Mesendoderm (in vitro differentiated cells): ENCODE results near the gene TNFAIP8L1.

Experiments
- DNase-seq: peaks from one replicate; pipeline ENCODE4 v3.0.0; 2013
- H2AK5ac ChIP-seq: 2 replicates; pipeline ENCODE4 v1.6.1; 2013; ENCODE audit warnings: low read length, inconsistent platforms
- H2BK120ac ChIP-seq: 2 replicates; pipeline ENCODE4 v1.6.1; 2013; ENCODE audit warnings: low read depth, mild to moderate bottlenecking, low read length, moderate library complexity, mixed read lengths
- H2BK15ac ChIP-seq: replicated peaks from 2 replicates; pipeline ENCODE4 v1.6.1; 2013; ENCODE audit warnings: low read depth, mild to moderate bottlenecking, moderate library complexity
- H2BK5ac ChIP-seq: 2 replicates; pipeline ENCODE4 v1.6.1; 2013; ENCODE audit warnings: low read length, inconsistent platforms
- H3K18ac ChIP-seq: 2 replicates; pipeline ENCODE4 v1.6.1; 2013; ENCODE audit warnings: mild to moderate bottlenecking, low read length, mixed read lengths
- H3K23ac ChIP-seq: one replicate; pipeline ENCODE4 v1.6.1; 2013; ENCODE audit warnings: low read length
- H3K27ac ChIP-seq: 2 replicates; pipeline ENCODE4 v1.5.1; 2013; ENCODE audit warnings: low read depth, mild to moderate bottlenecking, inconsistent platforms, low read length, moderate library complexity
- H3K27me3 ChIP-seq: 2 replicates; pipeline ENCODE4 v1.6.1; 2013; ENCODE audit warnings: low read length, control low read depth, mild to moderate bottlenecking, inconsistent platforms; ENCODE audit not compliant: insufficient read depth, poor library complexity
- H3K36me3 ChIP-seq: 2 replicates; pipeline ENCODE4 v1.6.1; 2013; ENCODE audit warnings: low read length, inconsistent platforms; ENCODE audit not compliant: control insufficient read depth, insufficient read depth
- H3K4ac ChIP-seq: one replicate; pipeline ENCODE4 v1.6.1; 2013; ENCODE audit warnings: low read depth, mild to moderate bottlenecking, low read length, moderate library complexity
- H3K4me1 ChIP-seq: 2 replicates; pipeline ENCODE4 v1.6.1; 2013; ENCODE audit warnings: low read depth, low read length, inconsistent platforms; ENCODE audit not compliant: control insufficient read depth
- H3K4me2 ChIP-seq: 2 replicates; pipeline ENCODE4 v1.6.1; 2013; ENCODE audit warnings: low read length
- H3K4me3 ChIP-seq: 2 replicates; pipeline ENCODE4 v1.5.1; 2013; ENCODE audit warnings: mild to moderate bottlenecking, low read length
- H3K56ac ChIP-seq: one replicate; pipeline ENCODE4 v1.6.1; 2013; ENCODE audit warnings: low read length
- H3K79me1 ChIP-seq: 2 replicates; pipeline ENCODE4 v1.6.1; 2013; ENCODE audit warnings: low read length, inconsistent platforms
- H3K79me2 ChIP-seq: 2 replicates; pipeline ENCODE4 v1.6.1; 2013; ENCODE audit warnings: mild to moderate bottlenecking, low read length; ENCODE audit not compliant: control insufficient read depth, insufficient read depth
- H3K9ac ChIP-seq: 2 replicates; pipeline ENCODE4 v1.6.1; 2013; ENCODE audit warnings: low read length, inconsistent platforms
- H4K5ac ChIP-seq: one replicate; pipeline ENCODE4 v1.6.1; 2013; ENCODE audit warnings: low read length
- H4K8ac ChIP-seq: one replicate; pipeline ENCODE4 v1.6.1; 2013; ENCODE audit warnings: low read depth, mild to moderate bottlenecking, control low read depth, low read length, moderate library complexity
- WGBS: extraction: QIAGEN DNeasy Blood & Tissue Kit; methylation state at CpG from one replicate; pipeline ENCODE4 v1.1.7; 2013; ENCODE audit warnings: low lambda C conversion rate, missing lambda C conversion rate; ENCODE audit not compliant: insufficient coverage; ENCODE audit errors: extremely low coverage; 5-methylcytosine and 5-hydroxymethylcytosine counted together

The TNFAIP8L1 gene

DNA sequence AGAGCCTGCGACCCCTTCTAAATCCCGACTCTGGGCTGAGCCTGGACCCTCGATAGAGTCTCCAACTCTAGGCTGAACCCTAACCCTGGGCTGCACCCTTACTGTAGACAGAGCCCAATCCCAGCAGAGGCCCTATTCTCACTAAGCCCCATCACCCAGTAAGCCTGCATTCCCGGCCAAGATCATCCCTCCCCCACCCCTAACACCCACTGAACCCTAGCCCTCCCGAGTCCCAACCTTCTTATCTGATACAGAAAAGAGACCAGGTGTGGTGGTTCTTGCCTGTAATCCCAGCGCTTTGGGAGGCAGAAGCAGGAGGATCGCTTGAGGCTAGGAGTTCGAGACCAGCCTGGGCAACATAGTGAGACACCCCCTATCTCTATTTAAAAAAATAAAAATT is 2.6 kb upstream of the TNFAIP8L1 start:
- Histone ChIP-seq H3K56ac (peak overlapping the region; percentile 84), H3K18ac (peak overlapping the region; percentile 28), H2BK15ac (no peak overlapping the region), H2BK120ac (no peak overlapping the region), H3K9ac (peak overlapping the region; percentile 72), H2AK5ac (no peak overlapping the region), H3K4me1 (peaks cover 6% of the 10 kb centered on the region), H3K27me3 (no peaks in the 10 kb centered on the region), H3K23ac (no peak overlapping the region), H3K27ac (no peak overlapping the region), H3K36me3 (no peaks in the 10 kb centered on the region), H3K4me3 (no peak overlapping the region), H4K8ac (no peak overlapping the region), H4K5ac (no peak overlapping the region), H3K79me1 (no peaks in the 10 kb centered on the region), H3K4ac (no peak overlapping the region), H3K79me2 (no peaks in the 10 kb centered on the region), H2BK5ac (no peak overlapping the region), H3K4me2 (no peak overlapping the region)
- WGBS: no CpG with 5 or more reads among the region's 8 CpGs
- no peak for DNase-seq

DNA sequence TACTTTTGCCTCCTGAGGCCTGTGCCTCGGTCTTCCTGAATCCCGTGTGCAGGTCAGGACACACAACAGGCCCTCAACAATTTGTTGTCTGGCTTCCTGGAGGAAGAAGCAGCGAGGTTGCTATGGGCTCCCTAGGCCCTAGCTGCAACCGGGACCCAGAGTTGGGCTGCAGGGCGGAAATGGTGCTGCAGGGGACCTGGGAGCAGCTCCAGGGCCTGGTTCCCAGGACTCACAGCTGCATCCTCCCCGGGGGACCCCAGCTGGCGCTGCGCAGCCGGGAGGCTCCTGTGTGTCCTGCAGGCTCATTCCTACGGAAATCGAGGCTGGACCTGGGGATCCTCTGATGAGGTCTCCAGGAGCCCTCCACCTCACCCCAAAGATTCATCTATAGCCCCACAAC is 999 bp upstream of the TNFAIP8L1 start:
- H3K4ac ChIP-seq: peak overlapping the region; percentile 49
- peak overlapping the region; percentile 43 for H3K18ac ChIP-seq
- no peak overlapping the region for H4K8ac ChIP-seq
- no peaks in the 10 kb centered on the region for H3K36me3 ChIP-seq
- H3K79me1 ChIP-seq: no peaks in the 10 kb centered on the region
- H2BK5ac ChIP-seq: no peak overlapping the region
- H2BK120ac ChIP-seq: no peak overlapping the region
- no CpG with 5 or more reads among the region's 11 CpGs for WGBS
- H2BK15ac ChIP-seq: no peak overlapping the region
- H3K4me3 ChIP-seq: no peak overlapping the region
- peaks cover 6% of the 10 kb centered on the region for H3K4me1 ChIP-seq
- H4K5ac ChIP-seq: peak overlapping the region; percentile 71
- no peak overlapping the region for H3K4me2 ChIP-seq
- no peak overlapping the region for H2AK5ac ChIP-seq
- H3K9ac ChIP-seq: no peak overlapping the region
- no peak for DNase-seq
- H3K79me2 ChIP-seq: no peaks in the 10 kb centered on the region
- no peaks in the 10 kb centered on the region for H3K27me3 ChIP-seq
- H3K27ac ChIP-seq: no peak overlapping the region
- no peak overlapping the region for H3K23ac ChIP-seq
- peak overlapping the region; percentile 67 for H3K56ac ChIP-seq

DNA sequence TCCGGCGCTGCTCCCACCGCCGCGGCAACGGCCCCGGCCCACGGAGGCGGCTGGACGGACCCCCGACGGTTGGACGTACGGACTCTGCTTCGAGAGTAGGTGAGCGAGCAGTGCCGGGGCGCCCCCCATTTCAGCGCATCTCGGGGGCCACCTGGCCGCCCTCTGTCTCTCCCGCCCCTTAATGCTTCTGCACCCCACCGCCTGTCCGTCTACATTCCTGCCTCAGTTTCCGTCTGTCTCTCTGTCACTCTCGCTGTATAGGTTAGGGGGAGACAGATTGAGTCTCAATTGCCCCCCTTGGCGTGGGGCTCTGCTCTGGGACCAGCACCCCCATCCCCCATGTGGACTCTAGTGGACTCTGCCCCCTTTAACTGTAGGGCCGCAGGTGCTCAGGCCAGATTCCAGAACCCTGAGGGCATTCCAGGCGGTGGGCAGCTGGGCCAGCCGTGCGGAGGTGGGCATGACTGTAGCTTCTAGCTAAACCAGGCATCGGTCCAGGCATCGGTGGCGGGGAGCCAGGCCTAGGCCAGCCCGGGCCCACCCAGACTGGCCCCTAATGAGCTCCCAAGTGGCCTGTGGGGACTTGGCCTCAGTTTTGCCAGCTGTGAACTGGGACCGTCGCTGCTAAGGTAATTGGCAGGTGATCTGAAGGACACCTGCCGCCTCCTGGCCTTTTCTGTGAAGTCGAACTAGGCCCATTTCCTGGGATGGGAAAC is 373 bp downstream of the TNFAIP8L1 start:
- H3K27me3 ChIP-seq: no peaks in the 10 kb centered on the region
- peaks cover 6% of the 10 kb centered on the region for H3K4me1 ChIP-seq
- no peak overlapping the region for H4K5ac ChIP-seq
- no peak overlapping the region for H4K8ac ChIP-seq
- H2AK5ac ChIP-seq: peak overlapping the region; percentile 82
- no peaks in the 10 kb centered on the region for H3K79me1 ChIP-seq
- WGBS: no CpG with 5 or more reads among the region's 39 CpGs
- no peak overlapping the region for H2BK120ac ChIP-seq
- no peak for DNase-seq
- H3K36me3 ChIP-seq: no peaks in the 10 kb centered on the region
- H3K9ac ChIP-seq: peak overlapping the region; percentile 87
- H2BK5ac ChIP-seq: no peak overlapping the region
- peak overlapping the region; percentile 95 for H3K4me2 ChIP-seq
- peak overlapping the region; percentile 87 for H3K4ac ChIP-seq
- H3K23ac ChIP-seq: peak overlapping the region; percentile 80
- no peak overlapping the region for H3K18ac ChIP-seq
- H2BK15ac ChIP-seq: no peak overlapping the region
- H3K27ac ChIP-seq: no peak overlapping the region
- H3K4me3 ChIP-seq: peak overlapping the region; percentile 84
- H3K79me2 ChIP-seq: no peaks in the 10 kb centered on the region
- H3K56ac ChIP-seq: peak overlapping the region; percentile 97

DNA sequence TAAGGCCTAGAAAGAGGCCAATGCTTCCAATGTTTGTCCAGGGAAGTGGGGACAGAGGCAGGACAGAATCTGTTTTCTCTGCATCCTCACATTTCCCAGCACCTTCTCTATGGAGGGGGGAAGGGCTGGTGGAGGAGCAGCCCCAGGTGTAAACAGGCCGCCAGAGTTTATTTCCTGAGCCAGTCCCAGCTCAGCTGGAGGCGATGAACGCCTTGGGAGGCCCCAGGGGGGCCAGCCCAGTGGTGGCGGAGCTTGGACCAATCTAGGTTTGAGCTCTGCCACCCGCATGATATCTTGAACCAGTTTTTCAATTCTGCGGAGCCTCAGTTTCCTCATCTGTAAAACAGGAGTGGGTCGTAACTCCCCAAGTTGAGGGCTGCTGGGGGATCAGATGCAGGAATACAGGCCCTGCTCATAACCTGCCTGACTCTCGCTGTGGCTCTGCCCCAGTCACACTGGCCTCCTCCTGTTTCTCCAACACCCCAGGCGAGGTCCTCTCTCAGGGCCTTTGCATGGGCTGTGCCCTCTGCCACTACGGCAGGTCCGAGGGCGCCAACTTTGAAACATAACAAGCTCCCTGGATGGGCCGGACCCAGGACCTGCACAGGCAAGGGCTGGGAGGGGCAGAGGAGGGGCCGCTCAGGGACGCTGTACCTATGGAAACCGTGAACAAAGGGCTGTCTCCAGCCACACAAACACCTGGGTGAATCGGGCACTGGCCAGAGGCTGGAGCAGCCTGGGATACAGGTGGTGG is 1.1 kb downstream of the TNFAIP8L1 start:
- H3K4me1 ChIP-seq: peaks cover 6% of the 10 kb centered on the region

DNA sequence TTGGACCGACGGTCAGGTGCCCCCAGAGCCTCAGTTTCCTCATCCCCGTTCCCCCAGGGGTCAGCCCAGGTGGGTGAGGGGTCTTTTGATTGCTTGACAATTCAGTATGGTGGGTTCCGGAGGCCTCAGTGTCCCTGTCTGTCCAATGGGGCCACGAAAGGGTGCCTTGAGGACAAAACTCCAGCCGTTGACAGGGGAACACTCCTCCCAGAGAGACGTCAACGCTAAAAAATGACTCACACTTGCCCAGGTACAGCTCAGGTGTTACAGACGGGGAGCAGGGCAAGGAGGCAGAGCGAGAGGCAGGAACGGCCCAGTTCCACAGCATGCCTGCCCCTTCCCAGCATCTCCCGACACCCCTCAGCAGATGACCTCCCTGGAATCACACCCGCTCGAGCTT is 1.8 kb downstream of the TNFAIP8L1 start:
- Histone ChIP-seq H3K36me3 (no peaks in the 10 kb centered on the region), H3K27me3 (no peaks in the 10 kb centered on the region)
- WGBS: no CpG with 5 or more reads among the region's 14 CpGs

More for the DNA sequence above, 1.1 kb downstream of the TNFAIP8L1 start:
- Histone ChIP-seq H4K5ac (no peak overlapping the region), H2BK5ac (no peak overlapping the region), H3K9ac (peak overlapping the region; percentile 87), H3K4me2 (peak overlapping the region; percentile 95), H3K18ac (no peak overlapping the region), H4K8ac (no peak overlapping the region), H2BK120ac (no peak overlapping the region), H3K27ac (no peak overlapping the region), H3K27me3 (no peaks in the 10 kb centered on the region), H3K56ac (peak overlapping the region; percentile 97), H3K23ac (no peak overlapping the region), H3K36me3 (no peaks in the 10 kb centered on the region), H2AK5ac (no peak overlapping the region), H2BK15ac (no peak overlapping the region), H3K79me1 (no peaks in the 10 kb centered on the region), H3K79me2 (no peaks in the 10 kb centered on the region), H3K4ac (no peak overlapping the region), H3K4me3 (no peak overlapping the region)
- WGBS: no CpG with 5 or more reads among the region's 17 CpGs
- DNase-seq: no peak

More for the DNA sequence above, 1.8 kb downstream of the TNFAIP8L1 start:
- Histone ChIP-seq H2BK5ac (no peak overlapping the region), H2AK5ac (no peak overlapping the region), H4K5ac (no peak overlapping the region), H3K27ac (no peak overlapping the region), H2BK120ac (no peak overlapping the region), H3K79me2 (no peaks in the 10 kb centered on the region), H2BK15ac (no peak overlapping the region), H3K56ac (no peak overlapping the region), H3K18ac (no peak overlapping the region), H3K9ac (no peak overlapping the region), H3K4ac (no peak overlapping the region), H3K4me1 (peaks cover 6% of the 10 kb centered on the region), H4K8ac (no peak overlapping the region), H3K79me1 (no peaks in the 10 kb centered on the region), H3K4me3 (no peak overlapping the region), H3K4me2 (no peak overlapping the region), H3K23ac (no peak overlapping the region)
- DNase-seq: no peak
